Measurements from ENCODE around the gene LRRK1.

The LRRK1 gene

GRCh38 chr15:101114166-101114565 is 195.0 kb downstream of the LRRK1 start:
- no peak overlapping the region for H3K4me3 ChIP-seq (ENCODE audit: low read length)
- no peak overlapping the region for H3K9ac ChIP-seq (ENCODE audit: low read depth, low read length)
- H3K4me1 ChIP-seq (ENCODE audit: insufficient read depth, low read length), result no peaks in the 10 kb centered on the region; the same call in 1 of the 2 replicates
- H3K9me3 ChIP-seq (ENCODE audit: insufficient read depth, low read depth, low read length), result no peaks in the 10 kb centered on the region
- no peaks in the 10 kb centered on the region for H3K27me3 ChIP-seq (ENCODE audit: insufficient read depth, low read length)
- no peaks in the 10 kb centered on the region for H3K36me3 ChIP-seq (ENCODE audit: insufficient read depth, low read depth, low read length)
- no peak overlapping the region for H3K27ac ChIP-seq (ENCODE audit: low read length)

- H3K27ac ChIP-seq (ENCODE audit: low read length), result no peak overlapping the region
- no peaks in the 10 kb centered on the region for H3K36me3 ChIP-seq (ENCODE audit: insufficient read depth, low read depth, low read length)
- H3K4me3 ChIP-seq (ENCODE audit: low read length), result no peak overlapping the region
- H3K4me1 ChIP-seq (ENCODE audit: insufficient read depth, low read length), result no peaks in the 10 kb centered on the region; the same call in 1 of the 2 replicates
- H3K9me3 ChIP-seq (ENCODE audit: insufficient read depth, low read depth, low read length), result no peaks in the 10 kb centered on the region
- no peak overlapping the region for H3K9ac ChIP-seq (ENCODE audit: low read depth, low read length)
- no peaks in the 10 kb centered on the region for H3K27me3 ChIP-seq (ENCODE audit: insufficient read depth, low read length)
Observed at GRCh38 chr15:101114610-101115009, 195.5 kb downstream of the LRRK1 start.

GRCh38 chr15:101115393-101115785 is 196.2 kb downstream of the LRRK1 start:
- Histone ChIP-seq H3K36me3 (ENCODE audit: insufficient read depth, low read depth, low read length) (no peaks in the 10 kb centered on the region), H3K4me1 (ENCODE audit: insufficient read depth, low read length) (no peaks in the 10 kb centered on the region; the same call in 1 of the 2 replicates), H3K27ac (ENCODE audit: low read length) (no peak overlapping the region), H3K9me3 (ENCODE audit: insufficient read depth, low read depth, low read length) (no peaks in the 10 kb centered on the region), H3K9ac (ENCODE audit: low read depth, low read length) (no peak overlapping the region), H3K27me3 (ENCODE audit: insufficient read depth, low read length) (no peaks in the 10 kb centered on the region), H3K4me3 (ENCODE audit: low read length) (no peak overlapping the region)

- Histone ChIP-seq H3K36me3 (ENCODE audit: insufficient read depth, low read depth, low read length) (no peaks in the 10 kb centered on the region), H3K4me1 (ENCODE audit: insufficient read depth, low read length) (no peaks in the 10 kb centered on the region; the same call in 1 of the 2 replicates), H3K9me3 (ENCODE audit: insufficient read depth, low read depth, low read length) (no peaks in the 10 kb centered on the region), H3K9ac (ENCODE audit: low read depth, low read length) (no peak overlapping the region), H3K27ac (ENCODE audit: low read length) (no peak overlapping the region), H3K27me3 (ENCODE audit: insufficient read depth, low read length) (no peaks in the 10 kb centered on the region), H3K4me3 (ENCODE audit: low read length) (no peak overlapping the region)
Observed at GRCh38 chr15:101115786-101116680, 196.9 kb downstream of the LRRK1 start.

GRCh38 chr15:101116681-101116976 is 197.5 kb downstream of the LRRK1 start:
- Histone ChIP-seq H3K9me3 (ENCODE audit: insufficient read depth, low read depth, low read length) (no peaks in the 10 kb centered on the region), H3K4me1 (ENCODE audit: insufficient read depth, low read length) (no peaks in the 10 kb centered on the region; the same call in 1 of the 2 replicates), H3K27ac (ENCODE audit: low read length) (no peak overlapping the region), H3K9ac (ENCODE audit: low read depth, low read length) (no peak overlapping the region), H3K27me3 (ENCODE audit: insufficient read depth, low read length) (no peaks in the 10 kb centered on the region), H3K36me3 (ENCODE audit: insufficient read depth, low read depth, low read length) (no peaks in the 10 kb centered on the region), H3K4me3 (ENCODE audit: low read length) (no peak overlapping the region)

- no peak overlapping the region for H3K9ac ChIP-seq (ENCODE audit: low read depth, low read length)
- no peaks in the 10 kb centered on the region for H3K9me3 ChIP-seq (ENCODE audit: insufficient read depth, low read depth, low read length)
- H3K27me3 ChIP-seq (ENCODE audit: insufficient read depth, low read length), result no peaks in the 10 kb centered on the region
- H3K36me3 ChIP-seq (ENCODE audit: insufficient read depth, low read depth, low read length), result no peaks in the 10 kb centered on the region
- no peak overlapping the region for H3K27ac ChIP-seq (ENCODE audit: low read length)
- no peak overlapping the region for H3K4me3 ChIP-seq (ENCODE audit: low read length)
- H3K4me1 ChIP-seq (ENCODE audit: insufficient read depth, low read length), result peaks cover 4% of the 10 kb centered on the region; the same call in 1 of the 2 replicates
Observed at GRCh38 chr15:101118116-101118515, 199.0 kb downstream of the LRRK1 start.

- no peak overlapping the region for H3K9ac ChIP-seq (ENCODE audit: low read depth, low read length)
- H3K9me3 ChIP-seq (ENCODE audit: insufficient read depth, low read depth, low read length), result no peaks in the 10 kb centered on the region
- H3K27me3 ChIP-seq (ENCODE audit: insufficient read depth, low read length), result no peaks in the 10 kb centered on the region
- H3K36me3 ChIP-seq (ENCODE audit: insufficient read depth, low read depth, low read length), result no peaks in the 10 kb centered on the region
- peaks cover 4% of the 10 kb centered on the region; the same call in 1 of the 2 replicates for H3K4me1 ChIP-seq (ENCODE audit: insufficient read depth, low read length)
- no peak overlapping the region for H3K27ac ChIP-seq (ENCODE audit: low read length)
- no peak overlapping the region for H3K4me3 ChIP-seq (ENCODE audit: low read length)
Observed at GRCh38 chr15:101118615-101119014, 199.5 kb downstream of the LRRK1 start.

- no peaks in the 10 kb centered on the region for H3K36me3 ChIP-seq (ENCODE audit: insufficient read depth, low read depth, low read length)
- H3K9ac ChIP-seq (ENCODE audit: low read depth, low read length), result no peak overlapping the region
- H3K9me3 ChIP-seq (ENCODE audit: insufficient read depth, low read depth, low read length), result no peaks in the 10 kb centered on the region
- H3K4me3 ChIP-seq (ENCODE audit: low read length), result no peak overlapping the region
- no peak overlapping the region for H3K27ac ChIP-seq (ENCODE audit: low read length)
- H3K27me3 ChIP-seq (ENCODE audit: insufficient read depth, low read length), result no peaks in the 10 kb centered on the region
- peaks cover 4% of the 10 kb centered on the region; the same call in 1 of the 2 replicates for H3K4me1 ChIP-seq (ENCODE audit: insufficient read depth, low read length)
Observed at GRCh38 chr15:101119181-101119580, 200.0 kb downstream of the LRRK1 start.
